GM18907 (cell line): ENCODE measurements around the gene MAB21L4.

ENCODE experiments used
- ATAC-seq: cut with Tn5 transposase; IDR thresholded peaks from one replicate; pipeline ENCODE4 v1.9.1; 2021; ENCODE audit warnings: mild to moderate bottlenecking, moderate library complexity; ENCODE audit not compliant: unreplicated experiment

MAB21L4 gene

DNA sequence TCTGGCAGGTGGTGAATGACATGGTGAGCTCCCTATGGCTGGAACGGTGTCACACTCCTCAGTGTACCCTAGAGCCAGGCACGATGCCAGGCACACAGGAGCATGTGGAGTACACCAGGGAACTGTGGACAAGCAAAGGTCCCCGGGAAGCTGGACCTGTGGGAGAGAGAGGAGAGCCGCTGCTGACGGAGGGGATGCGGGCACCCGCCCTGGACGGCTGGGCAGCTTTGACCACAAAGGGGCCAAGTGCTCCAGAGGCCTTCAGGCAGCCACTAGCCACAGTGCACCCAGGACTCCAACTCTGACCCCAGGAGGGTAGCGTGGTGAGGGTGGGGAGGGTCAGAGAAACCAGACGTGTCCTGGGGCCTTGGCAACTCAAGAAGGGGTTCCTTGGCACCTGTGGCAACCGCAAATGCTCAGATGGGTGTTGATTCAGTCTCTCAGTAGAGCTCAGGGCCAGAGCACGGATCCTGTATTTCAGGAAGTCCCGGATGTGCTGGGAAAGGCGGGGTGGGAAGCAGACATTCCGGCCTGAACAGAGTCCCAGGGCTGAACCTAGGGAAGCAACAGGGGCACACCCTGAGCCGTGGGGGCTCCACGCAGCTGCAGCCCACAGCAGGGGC, 2.3 kb upstream of the MAB21L4 start:
- ATAC-seq, result no peak

DNA sequence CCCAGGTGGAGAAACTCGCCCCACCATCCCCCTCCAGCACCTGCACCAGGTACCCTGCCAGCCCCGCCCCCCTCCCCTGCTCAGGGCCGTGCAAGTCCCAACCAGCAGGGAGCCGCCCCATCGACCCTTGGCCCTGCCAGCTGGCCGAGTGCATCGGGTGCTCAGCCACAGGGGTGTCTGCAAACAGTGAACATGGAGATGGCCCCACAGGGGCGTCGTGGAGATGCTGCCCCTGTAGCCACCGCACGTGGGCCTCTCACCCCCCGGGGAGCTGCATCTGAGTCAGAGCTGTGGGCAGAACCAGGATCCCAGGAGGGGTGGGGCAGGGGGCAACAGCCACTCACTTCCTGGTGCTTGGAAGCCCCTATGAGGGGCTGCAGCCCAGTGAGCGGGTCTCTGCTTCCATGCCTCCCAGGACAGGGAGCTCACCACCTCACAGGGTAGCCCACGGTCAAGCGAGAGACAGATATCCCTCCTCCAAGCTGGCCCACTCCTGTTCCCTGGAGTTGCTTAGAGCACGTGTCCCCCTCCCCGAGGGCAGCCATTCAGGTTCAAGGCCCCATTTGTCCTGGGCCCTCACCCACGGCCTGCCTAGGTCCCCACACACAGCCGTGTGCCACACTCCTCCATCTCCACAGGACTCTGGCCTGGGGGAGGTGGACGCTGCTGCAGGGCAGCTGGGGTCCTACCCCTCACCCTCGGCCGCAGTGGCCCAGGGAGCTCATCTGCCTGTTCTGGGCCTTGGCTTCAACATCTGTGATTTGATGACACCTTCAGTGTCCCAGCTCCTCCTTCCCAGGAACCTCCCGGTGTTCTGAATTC, 1.1 kb upstream of the MAB21L4 start:
- ATAC-seq, result no peak

DNA sequence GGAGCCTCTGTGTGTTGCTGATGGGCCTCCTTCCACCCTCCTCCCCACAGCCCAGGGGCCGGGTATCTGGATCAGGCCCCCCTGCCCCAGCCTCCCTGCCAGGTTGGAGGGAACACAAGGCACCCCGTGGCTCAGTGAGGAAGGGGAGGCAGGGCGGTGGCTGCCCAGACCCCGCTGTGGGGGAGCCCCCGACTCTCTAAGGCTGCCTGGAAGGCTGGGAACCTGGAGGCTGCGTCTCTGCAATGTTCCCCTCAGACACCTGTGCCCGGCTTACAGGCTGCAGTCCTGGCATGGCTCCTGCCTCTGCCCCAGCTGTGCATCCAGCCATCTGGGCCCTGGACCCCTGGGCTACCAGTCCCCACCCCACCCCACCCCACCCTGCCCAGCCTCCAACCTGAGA, 438 bp upstream of the MAB21L4 start:
- no peak for ATAC-seq

DNA sequence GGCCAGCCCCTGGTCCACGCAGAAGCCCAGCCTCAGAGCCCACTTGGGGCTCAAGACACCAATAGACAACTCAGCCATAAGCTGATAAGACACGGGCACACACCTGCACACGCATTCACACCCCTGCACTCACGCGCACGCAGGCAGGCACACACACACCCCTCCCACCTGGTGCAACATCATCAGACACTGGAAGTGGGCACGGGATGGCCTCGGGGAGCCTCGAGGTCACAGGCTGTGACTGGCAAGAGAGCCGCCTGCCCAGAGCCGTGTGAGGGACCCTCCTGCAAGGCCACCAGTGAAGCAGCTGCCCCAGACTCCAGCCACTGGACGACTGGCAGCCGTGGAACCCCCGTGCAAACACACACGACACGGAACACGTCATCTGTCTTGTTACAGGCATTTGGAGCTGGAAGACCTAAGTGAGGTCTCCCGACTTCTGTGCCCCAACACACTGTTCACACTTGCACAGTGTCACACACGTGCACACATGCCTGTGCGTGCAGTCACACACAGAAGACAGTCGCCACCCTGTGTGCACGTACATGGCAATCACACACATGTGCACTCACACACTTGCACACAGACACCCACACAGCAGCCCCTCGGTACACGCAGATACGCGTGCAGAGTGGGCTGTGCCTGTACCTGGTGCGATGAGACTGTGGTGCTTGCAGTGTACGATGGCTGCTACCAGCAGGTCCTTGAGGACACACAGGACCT, 959 bp downstream of the MAB21L4 start:
- no peak for ATAC-seq

DNA sequence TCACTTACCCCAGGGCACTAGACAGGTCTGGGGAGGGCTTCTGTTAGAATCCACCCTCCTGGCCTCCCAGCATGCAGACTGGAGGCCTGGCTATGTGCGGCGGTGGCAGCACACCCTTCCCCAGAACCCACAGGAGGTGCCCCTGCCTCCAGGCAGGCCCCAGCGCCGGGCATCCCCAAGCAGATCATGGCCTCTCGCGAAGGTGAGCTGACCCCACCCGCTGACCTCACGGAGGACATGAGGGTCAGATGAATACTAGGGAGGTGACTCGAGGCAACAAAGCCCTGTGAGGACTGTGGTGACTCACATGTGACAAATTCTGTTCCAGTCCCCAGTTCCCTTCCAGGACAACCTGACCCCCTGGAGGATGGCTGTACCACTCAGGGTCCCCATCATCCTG, 1.9 kb downstream of the MAB21L4 start:
- no peak for ATAC-seq

DNA sequence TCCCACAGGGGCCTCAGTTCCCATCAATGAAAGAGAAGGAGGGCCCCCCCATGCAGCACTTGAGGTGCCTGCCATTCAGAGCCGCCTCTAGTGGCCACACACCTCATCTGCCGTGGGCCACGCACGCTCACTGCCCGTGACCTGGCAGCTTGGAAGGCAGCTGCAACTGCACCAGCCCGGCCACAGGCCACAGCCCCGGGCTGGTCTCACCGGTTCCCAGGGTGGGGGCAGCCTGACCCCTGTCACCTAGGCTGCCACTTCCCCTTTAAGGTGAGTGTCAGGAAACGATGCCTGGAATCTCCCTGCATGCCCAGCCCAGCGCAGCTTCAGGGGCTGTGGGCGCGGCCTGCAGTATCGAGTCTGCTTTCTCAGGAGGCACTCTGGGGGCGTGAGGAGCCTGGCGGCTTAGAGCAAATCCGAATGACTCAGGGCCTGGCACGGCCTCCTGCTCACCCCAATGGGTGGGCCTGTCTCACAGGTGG, 2.6 kb downstream of the MAB21L4 start:
- ATAC-seq, result no peak

DNA sequence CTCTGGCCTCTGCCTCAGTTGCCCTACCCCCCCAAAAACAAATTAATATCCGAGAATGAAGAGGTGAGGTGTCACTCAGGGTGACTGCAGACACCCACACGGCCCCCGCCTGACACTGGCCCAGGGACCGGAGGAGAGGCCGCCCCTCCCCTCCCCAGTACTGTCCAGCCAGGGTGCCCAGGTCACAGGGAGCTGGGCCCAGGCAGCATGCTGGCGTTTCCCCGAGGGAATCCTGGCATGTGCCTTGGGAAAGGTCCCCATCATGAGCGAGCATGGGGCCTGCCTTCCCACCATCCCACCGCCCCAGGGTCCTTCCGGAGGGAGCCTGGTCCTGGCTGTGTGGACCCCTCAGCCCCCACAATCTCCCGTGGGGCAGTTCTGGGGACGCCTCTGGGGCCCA, 3.0 kb downstream of the MAB21L4 start:
- no peak for ATAC-seq

DNA sequence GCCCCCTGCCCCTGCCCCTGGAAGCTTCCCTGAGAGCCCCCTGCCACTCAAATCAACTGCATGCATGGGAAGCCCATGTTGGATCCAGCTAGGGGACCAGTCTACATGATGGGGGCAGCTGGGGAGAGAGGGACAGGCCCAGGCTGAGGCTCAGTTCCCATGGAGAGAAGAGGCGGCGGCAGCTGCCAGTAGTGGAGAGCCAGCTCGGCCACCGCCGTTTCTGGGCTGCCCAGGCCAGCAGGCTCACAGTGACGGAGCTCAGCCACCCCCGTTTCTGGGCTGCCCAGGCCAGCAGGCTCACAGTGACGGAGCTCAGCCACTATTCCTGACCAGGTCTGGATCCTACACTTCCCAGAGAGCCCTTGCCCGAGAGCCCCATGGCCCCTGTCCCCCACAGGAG, 3.6 kb downstream of the MAB21L4 start:
- no peak for ATAC-seq

DNA sequence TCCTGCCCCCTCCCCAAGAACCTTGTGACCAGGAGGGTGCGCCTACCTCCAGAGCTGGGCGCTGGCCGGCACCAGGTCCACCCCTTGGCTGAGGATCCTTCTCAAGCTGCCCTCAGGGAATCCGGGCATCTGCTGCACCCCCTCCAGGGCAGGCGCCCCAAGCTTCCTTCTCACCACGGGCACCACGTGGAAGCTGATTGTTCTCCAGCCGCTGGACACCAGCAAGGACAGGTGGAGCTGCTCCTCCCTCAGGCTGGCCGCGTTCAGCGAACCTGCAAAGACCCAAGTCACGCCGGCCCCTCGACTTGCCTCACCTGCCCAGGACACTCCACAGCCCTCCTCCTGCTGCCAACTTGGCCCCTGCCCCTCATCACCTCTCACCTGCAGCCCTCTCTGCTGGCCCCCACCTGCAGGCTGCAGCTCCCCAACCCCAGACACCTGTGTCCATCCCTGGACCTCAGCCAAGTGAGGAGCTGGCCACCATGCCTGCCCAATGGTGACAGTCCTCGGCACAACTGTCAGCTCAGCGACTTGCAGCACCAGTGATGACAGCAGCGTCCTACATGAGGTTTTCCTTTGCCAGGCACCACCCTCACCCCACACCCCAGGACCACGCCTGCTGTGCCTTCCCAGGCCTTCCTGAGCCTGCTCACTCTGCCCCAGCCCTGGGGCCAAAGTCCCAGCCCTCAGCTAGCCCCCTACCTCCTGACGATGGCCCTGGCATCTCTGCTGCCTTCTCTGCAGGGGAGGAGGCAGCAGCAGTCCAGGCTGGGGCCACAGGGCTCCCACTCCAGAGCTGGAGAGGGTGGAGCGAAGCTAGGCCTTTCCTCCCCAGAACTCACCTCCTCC, 4.2 kb downstream of the MAB21L4 start:
- ATAC-seq, result no peak

DNA sequence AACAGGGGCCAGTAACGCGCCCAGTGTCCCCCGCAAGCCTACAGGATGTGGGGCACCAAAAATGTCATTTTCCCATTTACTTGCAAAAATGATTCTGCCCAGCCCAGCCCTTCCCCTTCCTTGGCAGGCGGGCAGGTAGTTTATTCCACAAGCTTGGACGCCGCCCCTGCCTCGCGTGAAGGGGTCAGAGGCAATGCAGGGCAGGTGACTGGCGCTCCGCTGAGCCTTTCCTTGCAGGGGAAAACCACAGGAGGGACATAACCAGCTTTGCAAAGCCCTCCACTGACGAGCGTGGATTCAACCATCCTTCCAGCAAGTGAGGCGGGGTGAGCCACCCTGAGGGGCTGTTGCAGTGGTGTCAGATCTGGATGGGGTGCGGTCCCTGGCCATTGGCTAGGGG, 5.3 kb downstream of the MAB21L4 start:
- no peak for ATAC-seq

DNA sequence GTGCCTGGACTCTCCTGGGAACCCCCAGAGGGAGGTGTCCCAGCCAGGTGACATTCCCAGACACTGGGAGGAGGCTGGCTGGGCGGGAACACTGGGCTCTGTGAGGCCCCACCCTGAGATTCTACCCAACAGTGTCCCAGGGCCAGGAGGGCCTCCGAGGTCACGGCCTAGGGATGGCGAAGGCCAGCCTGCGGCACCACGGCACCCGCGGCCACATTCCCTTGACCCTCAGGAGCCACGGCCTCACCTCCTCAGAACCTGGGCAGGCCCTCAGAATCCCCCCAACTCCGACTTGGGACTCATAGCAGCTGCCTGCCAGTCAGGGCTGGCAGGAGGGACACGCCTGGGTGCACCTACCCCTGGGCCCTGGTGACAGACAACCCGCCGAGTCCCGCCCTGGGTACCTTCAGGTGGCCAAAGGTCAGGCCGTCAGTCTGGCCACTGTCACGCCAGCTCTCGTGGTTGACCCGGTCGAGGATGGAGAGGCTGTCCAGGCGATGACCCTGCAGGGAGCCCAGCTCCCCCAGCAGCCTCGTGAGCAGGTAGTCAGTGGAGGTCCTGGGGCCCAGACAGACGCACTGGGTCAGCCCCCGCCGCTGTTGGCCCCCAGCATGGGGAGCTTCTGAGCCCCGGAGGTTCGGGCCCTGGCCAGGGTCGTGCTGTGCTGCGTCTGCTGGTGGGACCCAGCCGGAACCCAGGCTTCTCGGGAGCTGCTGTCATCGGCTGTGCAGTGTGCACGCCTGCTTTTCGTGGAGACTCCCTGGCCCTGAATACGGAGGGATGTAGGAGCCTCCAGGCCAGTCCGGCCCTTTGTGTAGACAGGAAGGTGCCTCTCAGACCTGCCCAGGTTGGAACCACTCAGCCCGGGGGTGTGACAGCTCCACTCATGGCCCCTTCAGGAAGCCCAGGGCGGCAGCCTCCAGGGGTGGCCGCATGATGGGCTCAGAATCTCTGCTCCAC, 6.1 kb downstream of the MAB21L4 start:
- ATAC-seq, result no peak

DNA sequence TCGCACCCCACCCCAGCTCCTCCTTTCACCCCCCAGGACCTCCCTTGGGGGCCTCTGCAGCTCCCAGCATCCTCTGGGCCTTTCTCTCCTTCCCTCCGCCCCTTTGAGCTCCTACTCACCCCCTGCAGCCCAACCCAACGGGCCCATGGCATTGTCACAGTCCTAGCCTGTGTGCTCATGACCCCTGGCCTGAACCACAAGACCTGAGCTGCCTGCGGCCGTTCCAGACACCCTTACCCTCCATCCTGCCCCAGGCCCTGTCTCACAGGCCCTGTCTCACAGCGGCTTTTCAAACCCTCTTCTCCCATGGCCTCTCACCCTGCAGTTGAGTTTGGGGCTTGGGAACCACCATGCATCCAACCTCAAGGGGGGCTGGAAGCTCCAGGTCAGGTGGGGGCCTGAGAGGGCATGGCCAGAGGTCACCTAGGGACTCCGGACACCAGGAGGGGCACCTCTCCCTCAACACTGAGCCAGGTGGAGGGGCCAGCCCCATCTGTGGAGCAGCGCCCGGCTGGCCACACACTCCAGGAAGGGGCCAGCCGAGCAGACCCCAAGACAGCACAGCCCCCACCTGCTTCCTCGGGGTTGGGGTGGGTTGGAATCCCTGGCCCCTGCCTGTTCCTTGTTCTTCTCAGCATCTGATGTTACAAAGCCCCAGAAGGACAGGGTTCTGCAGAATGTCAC, 6.9 kb downstream of the MAB21L4 start:
- no peak for ATAC-seq

DNA sequence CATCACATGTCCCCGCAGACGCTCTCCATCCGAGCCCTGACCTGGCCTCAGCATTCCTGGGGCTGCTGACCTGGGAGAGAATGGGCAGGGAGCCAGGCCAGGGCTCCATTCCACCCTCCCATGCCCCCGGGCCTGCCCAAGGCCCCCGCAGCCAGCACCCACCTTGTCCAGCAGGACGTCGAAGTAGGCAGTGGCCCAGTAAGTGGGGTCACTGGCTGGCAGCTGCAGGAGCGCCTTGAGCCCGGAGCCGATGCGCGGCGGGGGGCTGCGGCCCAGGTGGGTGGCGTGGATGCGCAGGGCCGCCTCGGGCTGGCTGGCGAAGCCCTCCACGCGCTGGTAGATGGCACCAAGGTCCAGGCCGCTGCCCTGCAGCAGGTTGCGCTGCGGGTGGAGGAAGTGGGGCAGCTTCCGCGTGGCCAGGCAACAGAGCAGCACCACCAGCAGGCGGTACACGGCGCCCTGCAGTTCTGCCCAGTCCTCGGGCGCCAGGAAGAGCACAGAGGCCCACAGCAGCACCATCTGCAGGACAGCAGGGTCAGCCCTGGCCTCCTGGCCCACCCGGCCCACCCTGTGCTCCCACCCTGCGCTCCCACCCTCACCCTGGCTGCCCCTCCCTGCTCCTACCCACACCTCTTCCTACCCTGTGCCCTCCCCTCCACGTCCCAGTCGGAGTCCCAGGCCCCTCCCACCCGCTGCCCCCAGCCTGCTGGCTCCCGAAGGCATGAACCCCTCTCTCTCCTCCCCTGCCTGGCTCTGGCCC, 7.6 kb downstream of the MAB21L4 start:
- no peak for ATAC-seq

DNA sequence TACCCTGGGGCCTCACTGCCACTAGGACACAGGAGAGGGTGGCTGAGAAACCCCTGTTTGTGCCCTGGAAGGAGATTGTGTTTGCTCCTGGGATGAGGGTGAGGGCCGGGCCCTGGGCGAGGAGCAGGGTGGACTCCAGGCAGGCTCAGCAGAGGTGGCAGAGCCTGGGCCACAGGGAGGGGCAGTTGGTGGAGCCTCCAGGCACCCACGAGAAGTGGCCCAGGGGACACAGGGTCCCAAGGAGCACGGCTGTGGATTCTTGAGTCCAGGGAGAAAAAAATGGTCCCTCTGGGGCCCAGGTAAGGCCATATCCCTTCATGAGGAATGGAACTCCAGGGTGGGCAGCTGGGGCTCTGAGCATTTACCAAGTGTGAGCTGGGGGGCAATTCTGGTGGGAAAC, 8.3 kb downstream of the MAB21L4 start:
- no peak for ATAC-seq

DNA sequence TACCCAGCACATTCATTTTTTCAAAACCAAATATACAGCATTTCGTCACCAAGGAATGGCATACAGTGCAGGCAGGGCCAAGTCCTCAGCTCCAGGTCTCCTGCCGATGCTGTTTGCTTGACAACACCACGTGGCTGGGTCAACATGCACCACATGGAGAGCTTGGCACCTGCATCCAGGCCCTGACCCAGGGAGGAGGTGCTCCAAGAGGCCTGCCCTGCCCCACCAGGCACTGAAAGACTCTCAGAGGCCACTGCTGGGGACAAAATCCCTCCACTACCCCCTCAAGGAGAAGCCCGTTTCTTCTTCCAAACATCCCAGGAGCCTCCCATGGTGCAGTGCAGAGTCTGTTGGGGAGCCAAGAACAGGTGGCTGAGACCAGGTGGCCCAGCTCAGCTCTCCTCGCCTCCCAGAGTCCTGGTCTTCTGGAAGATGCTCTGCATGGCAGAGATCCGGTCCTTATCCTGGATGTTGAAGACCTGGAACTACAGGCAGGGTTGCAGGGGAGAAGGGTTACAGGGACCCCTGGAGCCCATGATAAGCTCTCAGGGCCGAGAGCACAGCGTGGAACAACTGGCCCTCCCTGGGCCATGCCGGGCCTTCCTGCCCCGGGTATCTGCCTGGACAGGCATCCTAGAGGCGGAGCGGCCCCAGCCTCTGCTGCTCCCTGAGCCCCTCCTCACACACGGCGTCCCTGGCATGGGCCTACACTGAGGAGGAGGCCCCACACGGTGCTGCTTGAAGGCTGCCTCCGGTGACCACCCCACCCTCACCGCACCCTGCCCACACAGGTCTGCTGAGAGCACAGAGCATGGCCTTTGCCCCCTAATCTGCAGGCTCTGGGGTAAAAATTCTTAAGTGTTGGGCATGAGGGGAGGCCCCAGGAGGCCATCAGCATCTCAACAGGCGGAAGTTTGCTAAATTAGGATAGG, 9.0 kb downstream of the MAB21L4 start:
- no peak for ATAC-seq

DNA sequence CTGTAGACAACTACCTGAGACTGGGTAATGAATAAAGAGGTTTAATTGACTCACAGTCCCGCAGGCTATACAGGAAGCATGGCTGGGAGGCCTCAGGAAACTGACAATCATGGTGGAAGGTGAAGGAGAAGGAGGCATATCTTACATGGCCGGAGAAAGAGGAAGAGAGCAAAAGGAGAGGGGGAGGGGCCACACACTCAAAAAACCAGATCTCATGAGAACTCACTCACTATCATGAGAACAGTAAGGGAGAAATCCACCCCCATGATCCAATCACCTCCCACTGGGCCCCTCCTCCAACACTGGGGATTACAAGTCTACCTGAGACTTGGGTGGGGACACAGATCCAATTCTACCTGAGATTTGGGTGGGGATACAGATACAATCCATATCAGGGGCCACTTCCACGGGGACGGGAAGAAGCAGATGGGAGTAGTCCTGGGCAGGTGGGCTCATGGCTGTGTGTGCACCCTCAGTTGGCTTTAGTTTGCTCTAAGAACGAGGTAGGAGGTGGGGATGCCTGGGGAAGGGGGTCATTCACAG, 9.9 kb downstream of the MAB21L4 start:
- no peak for ATAC-seq

DNA sequence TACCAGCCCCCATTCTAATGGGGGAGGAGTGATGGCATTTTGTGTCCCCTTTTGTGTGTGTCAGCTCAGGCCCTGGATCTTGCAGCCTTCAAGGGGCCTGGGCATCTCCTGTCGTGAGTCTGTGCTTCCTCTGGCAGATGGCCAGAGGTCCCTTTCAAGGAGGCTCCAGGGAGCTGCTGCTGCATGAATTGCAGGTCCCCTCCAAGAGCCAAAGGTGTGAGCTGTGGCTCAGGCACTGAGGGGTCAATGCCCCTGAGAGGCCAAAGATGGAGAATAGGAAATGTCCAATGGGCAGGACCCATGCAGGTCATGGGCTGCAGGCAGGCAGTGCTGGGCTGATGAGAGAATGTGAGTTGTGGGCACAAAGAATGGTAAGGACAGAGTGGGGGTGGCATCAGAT, 10.4 kb downstream of the MAB21L4 start:
- no peak for ATAC-seq
